Skeletal muscle satellite cell (primary cell): ENCODE measurements around the gene SMIM22.

Experiments
- H3K27me3 ChIP-seq: 2 replicates; pipeline ENCODE4 v1.7.0; 2013; ENCODE audit warnings: low read length; ENCODE audit not compliant: control insufficient read depth, insufficient read depth
- H3K36me3 ChIP-seq: 2 replicates; pipeline ENCODE4 v1.7.0; 2013; ENCODE audit warnings: mild to moderate bottlenecking, control low read depth, low read length; ENCODE audit not compliant: insufficient read depth
- H3K4me1 ChIP-seq: 2 replicates; pipeline ENCODE4 v1.7.0; 2013; ENCODE audit warnings: low read length; ENCODE audit not compliant: control insufficient read depth, insufficient read depth
- H3K4me2 ChIP-seq: 2 replicates; pipeline ENCODE4 v1.7.0; 2013; ENCODE audit warnings: mild to moderate bottlenecking, low read length
- H3K4me3 ChIP-seq: 2 replicates; pipeline ENCODE4 v1.7.0; 2013; ENCODE audit warnings: low read length
- H3K9ac ChIP-seq: 2 replicates; pipeline ENCODE4 v1.7.0; 2013; ENCODE audit warnings: mild to moderate bottlenecking, low read depth, low read length, moderate library complexity
- H3K9me3 ChIP-seq: replicated peaks from 2 replicates; pipeline ENCODE4 v1.7.0; 2013; ENCODE audit warnings: mild to moderate bottlenecking, control low read depth, low read length

The SMIM22 gene

DNA sequence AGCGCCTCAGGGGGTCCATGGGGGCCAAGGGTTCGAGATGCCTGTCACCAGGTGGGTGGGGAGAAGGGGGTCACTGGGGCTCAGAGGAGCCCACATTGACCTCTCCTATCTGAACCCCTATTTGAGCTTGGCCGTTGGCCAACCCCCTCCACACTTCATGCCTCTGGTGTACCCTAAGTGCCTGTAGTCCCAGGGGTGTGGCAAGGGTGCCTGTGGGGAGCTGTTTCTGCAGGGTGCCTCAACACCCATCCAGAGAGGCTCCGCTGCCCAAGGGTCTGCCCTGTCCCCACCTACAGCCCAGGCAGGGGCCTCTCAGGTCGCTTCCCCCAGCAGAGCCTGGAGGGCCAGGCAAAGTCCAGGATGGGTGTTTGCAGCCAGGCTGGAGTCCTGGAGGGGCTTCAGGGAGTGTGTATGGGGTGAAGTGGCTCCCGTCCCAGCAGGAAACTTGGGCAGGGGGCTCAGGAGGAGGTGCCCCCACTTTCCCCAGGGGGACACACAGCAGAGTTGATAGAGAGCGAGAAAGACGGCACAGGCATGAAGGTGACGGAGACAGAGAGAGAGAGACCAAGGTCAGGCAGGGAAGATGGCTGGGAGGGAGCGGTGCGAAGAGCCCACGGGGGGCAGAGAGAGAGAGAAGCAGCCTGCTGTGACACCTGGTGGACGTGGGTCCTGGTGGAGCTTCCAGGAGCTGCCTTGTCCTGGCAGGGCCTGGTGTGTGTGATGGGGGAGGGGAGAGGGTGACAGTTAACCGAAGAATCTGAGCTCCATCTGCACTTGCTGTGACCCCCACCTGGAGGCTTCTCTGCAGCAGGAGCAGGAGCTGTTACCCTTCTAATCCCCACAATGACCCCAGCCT lies 7.3 kb upstream of the SMIM22 start, which contains the start of gene SEPTIN12:
TSS of gene SEPTIN12 (minus strand) at position 719 of the 856 bp plus-strand sequence. CDS start at position 19, 700 bp downstream.
- Histone ChIP-seq H3K9ac (no peak within 1 kb of the TSS), H3K4me1 (no peaks in the 10 kb centered on the region), H3K36me3 (no peaks in the 10 kb centered on the region), H3K4me3 (no peak within 1 kb of the TSS), H3K9me3 (no peaks in the 10 kb centered on the region), H3K4me2 (no peak within 1 kb of the TSS), H3K27me3 (no peaks in the 10 kb centered on the region)

DNA sequence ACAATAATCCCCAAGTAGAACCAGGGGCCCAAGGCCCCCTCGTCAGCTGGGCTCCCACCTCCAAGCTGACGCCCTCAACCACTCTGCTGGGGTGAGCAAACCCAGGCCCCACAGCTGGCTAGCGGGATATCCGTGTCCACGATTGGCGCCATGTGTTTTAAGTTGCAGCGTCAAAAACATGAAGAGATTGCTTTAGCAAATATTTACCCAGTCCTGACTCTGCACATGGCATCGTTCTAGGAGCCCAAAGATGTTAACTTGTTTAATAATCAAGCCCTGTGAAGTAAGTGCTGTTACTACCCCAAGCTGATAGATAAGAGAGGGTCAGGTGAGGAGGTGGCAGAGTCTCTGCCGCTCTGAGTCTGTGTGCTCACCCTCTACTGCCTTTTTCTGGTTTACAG lies 6.7 kb upstream of the SMIM22 start:
- Histone ChIP-seq H3K4me1 (no peaks in the 10 kb centered on the region), H3K4me2 (no peak overlapping the region), H3K36me3 (no peaks in the 10 kb centered on the region), H3K4me3 (no peak overlapping the region), H3K9ac (no peak overlapping the region), H3K27me3 (no peaks in the 10 kb centered on the region), H3K9me3 (no peaks in the 10 kb centered on the region)

DNA sequence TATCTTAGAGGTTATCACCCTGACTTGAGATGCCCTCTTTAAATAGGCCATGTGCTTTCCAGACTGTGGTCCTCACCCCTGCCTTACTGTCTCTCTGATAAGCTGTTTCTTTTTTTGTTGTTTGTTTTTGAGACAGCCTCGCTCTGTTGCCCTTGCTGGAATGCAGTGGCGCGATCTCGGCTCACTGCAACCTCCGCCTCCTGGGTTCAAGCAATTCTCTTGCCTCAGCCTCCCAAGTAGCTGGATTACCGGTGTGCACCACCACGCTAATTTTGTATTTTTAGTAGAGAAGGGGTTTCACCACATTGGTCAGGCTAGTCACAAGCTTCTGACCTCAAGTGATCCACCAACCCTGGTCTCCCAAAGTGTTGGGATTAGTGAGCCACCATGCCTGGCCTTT lies 6.3 kb upstream of the SMIM22 start:
- Histone ChIP-seq H3K4me1 (no peaks in the 10 kb centered on the region), H3K27me3 (no peaks in the 10 kb centered on the region), H3K9ac (no peak overlapping the region), H3K36me3 (no peaks in the 10 kb centered on the region), H3K4me2 (no peak overlapping the region), H3K4me3 (no peak overlapping the region), H3K9me3 (no peaks in the 10 kb centered on the region)

DNA sequence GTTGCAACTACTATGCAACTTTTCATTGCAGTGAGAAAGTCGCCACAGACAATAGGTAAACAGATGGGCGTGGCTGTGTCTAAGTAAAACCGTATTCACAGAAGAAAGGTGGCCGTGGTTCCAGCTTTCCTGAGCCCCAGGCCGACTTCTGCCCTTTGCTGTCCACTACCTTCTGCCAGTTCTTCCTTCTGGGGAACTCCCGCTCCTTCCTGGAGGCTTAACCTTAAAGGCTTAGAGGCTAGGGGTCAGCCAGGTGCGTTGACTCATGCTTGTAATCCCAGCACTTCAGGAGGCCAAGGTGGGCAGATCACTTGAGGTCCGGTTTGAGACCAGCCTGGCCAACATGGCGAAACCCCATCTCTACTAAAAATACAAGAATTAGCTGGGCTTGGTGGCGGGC lies 4.9 kb upstream of the SMIM22 start:
- Histone ChIP-seq H3K9ac (no peak overlapping the region), H3K4me1 (no peaks in the 10 kb centered on the region), H3K4me2 (no peak overlapping the region), H3K27me3 (no peaks in the 10 kb centered on the region), H3K36me3 (no peaks in the 10 kb centered on the region), H3K9me3 (no peaks in the 10 kb centered on the region), H3K4me3 (no peak overlapping the region)

DNA sequence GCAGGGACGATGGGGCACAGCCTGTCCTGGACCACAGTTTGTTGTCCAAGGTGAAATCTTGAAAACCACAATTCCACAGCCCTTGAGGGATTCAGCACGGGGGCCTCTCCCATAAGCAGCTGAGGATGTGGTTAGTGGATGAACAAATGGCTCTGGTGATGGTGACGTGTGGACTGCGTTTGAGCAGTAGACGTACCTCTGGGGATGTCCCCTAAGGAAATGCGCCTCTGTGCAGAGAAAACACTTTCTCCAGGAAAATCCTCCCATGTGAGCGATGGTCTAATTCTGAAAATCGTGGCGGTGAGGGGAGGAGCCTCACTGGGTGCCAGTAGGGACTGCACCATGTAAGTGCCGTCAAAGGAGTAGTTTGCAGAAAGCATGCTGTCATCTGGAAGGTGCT lies 4.3 kb upstream of the SMIM22 start:
- Histone ChIP-seq H3K4me3 (no peak overlapping the region), H3K4me1 (no peaks in the 10 kb centered on the region), H3K36me3 (no peaks in the 10 kb centered on the region), H3K9me3 (no peaks in the 10 kb centered on the region), H3K27me3 (no peaks in the 10 kb centered on the region), H3K4me2 (no peak overlapping the region), H3K9ac (no peak overlapping the region)

DNA sequence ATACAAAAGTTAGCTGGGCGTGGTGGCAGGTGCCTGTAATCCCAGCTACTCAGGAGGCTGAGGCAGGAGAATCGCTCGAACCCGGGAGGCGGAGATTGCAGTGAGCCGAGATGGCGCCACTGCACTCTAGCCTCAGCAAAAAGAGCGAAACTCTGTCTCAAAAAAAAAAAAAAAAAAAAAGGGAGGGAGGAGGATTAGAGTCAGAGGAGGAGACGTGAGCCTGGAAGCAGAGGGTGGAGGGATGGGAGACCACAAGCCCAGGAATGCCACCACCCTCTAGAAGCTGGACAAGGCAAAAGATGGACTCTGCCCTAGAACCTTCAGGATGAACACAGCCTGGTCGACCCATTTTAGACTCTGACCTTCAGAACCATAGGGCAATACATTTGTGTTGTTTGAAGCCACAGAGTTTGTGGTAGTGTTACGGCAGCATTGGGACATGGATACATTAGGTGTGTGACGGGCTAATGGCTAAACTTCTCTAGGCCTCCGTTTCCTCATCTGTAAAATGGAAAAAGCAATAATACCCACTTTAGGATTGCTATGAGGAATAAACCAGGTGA lies 2.1 kb upstream of the SMIM22 start:
- H3K27me3 ChIP-seq = no peaks in the 10 kb centered on the region
- H3K4me1 ChIP-seq = no peaks in the 10 kb centered on the region
- peaks cover 7% of the 10 kb centered on the region for H3K36me3 ChIP-seq
- no peak overlapping the region for H3K9ac ChIP-seq
- no peaks in the 10 kb centered on the region for H3K9me3 ChIP-seq
- no peak overlapping the region for H3K4me3 ChIP-seq
- no peak overlapping the region for H3K4me2 ChIP-seq

DNA sequence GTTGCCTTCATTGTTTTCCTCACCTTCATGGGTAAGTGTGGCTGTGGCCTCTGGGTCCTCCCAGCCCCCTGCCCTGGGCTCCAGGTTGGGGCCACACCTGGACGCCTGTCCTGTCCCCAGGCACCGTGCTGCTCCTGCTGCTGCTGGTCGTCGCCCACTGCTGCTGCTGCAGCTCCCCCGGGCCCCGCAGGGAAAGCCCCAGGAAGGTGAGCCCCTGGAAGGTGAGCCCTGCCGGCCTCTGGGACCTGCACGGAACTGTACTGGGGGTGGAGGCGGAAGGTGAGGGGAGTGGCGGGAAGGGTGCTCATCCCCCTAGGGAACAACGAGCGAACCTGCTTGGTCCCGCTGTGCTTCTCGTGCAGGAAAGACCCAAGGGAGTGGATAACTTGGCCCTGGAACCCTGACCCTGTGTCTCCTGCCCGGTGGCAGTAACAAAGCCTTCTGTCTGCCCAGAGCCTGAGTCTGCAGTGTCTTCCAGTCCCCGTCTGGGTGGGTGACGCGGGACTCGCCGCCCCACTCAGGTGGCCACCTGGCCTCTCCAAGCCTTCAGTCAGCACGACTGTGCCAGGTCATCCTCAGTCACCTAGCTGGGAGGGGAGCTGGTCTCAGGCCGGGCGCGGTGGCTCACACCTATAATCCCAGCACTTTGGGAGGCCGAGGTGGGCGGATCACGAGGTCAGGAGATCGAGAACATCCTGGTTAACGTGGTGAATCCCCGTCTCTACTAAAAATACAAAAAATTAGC lies 831 bp downstream of the SMIM22 start:
- H3K4me1 ChIP-seq = no peaks in the 10 kb centered on the region
- no peaks in the 10 kb centered on the region for H3K27me3 ChIP-seq
- peaks cover 7% of the 10 kb centered on the region for H3K36me3 ChIP-seq
- no peak overlapping the region for H3K4me2 ChIP-seq
- no peak overlapping the region for H3K4me3 ChIP-seq
- no peaks in the 10 kb centered on the region for H3K9me3 ChIP-seq
- H3K9ac ChIP-seq = no peak overlapping the region

DNA sequence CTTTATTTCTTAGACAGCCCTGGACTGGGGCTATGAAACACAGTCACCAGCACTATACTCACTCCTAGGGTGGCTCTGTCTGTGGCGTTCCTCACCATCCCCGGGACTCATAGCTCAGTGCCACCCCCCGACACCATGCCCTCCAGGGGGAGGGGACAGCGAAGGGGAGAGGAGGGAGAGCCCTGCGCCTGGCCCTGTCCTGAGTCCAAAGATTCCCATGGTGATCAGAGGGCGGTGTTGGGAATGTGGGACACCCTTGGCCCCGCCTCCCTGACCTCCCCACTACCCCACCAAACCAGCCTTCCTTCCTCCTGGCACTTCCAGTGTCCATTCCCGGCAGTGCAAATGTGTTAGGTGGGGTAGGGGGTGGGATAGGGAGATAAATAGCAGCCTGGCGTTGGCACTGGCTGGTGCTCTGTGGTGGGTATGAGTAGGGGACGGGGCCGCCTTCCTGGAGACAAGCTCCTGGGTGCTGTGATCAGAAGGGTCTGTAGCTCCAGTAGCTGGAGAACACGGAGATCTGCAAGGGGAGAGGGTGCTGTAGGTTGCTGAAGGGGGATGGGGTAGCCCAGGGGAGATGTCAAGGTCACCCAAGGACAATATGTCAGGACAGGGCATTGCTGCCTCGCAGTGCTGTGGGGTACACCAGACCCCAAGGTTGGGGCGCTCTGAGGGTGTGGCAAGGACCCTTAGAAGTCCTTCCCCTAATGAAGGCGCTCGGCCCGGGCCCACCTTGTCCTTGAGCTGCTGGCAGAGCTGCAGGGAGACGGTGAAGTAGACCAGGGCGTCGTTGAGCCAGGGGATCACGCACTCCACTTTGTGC lies 2.0 kb downstream of the SMIM22 start:
- no peak overlapping the region for H3K4me2 ChIP-seq
- no peak overlapping the region for H3K4me3 ChIP-seq
- peaks cover 8% of the 10 kb centered on the region for H3K4me1 ChIP-seq
- peaks cover 7% of the 10 kb centered on the region for H3K36me3 ChIP-seq
- H3K9me3 ChIP-seq = no peaks in the 10 kb centered on the region
- H3K9ac ChIP-seq = no peak overlapping the region
- no peaks in the 10 kb centered on the region for H3K27me3 ChIP-seq

DNA sequence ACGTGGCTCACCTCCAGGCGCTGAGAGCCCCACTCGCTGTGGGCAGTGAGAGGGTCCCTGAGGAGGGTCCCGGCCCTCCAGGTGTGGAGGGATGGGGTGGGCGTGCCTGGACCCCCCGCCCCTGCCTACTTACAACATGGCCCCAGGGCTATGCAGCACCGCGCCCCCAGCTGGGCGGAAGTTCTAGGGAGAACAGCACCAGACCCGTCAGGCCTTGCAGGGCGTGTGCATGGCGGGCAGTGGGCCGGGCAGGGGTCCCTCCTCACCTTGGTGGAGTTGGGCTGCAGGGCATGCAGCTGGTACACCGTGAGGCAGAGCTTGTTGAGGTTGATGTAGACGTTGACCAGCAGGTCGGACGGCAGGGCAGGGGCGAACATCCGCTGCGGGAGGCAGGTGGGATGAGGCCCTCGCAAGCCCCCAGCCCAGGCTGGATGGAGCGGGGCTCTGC lies 2.7 kb downstream of the SMIM22 start:
- peaks cover 7% of the 10 kb centered on the region for H3K36me3 ChIP-seq
- no peak overlapping the region for H3K9ac ChIP-seq

DNA sequence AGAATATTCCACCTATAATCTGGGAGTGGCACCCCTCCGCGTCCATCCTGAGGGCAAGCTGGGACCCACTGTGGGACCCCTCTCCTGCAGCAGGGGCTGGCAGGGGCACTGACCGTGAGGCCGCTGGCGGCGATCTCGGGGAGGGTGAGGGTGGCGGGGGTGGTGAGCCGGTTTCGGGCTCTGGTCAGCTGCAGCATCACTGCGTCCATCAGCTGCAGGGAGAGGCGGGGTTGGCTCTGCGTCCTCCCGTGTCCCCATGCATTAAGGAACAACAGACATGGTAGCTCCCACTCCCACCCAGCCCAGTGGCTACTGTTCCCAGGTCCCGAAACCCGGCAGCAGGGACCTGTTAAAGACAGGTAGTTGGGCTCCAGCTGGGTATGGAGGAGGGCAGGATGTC lies 3.3 kb downstream of the SMIM22 start:
- no peak overlapping the region for H3K4me2 ChIP-seq
- no peaks in the 10 kb centered on the region for H3K9me3 ChIP-seq
- no peak overlapping the region for H3K4me3 ChIP-seq
- peaks cover 11% of the 10 kb centered on the region for H3K4me1 ChIP-seq
- no peak overlapping the region for H3K9ac ChIP-seq
- H3K36me3 ChIP-seq = peaks cover 7% of the 10 kb centered on the region
- H3K27me3 ChIP-seq = no peaks in the 10 kb centered on the region

More for the DNA sequence above, 2.7 kb downstream of the SMIM22 start:
- Histone ChIP-seq H3K9me3 (no peaks in the 10 kb centered on the region), H3K4me2 (no peak overlapping the region), H3K4me3 (no peak overlapping the region), H3K4me1 (peaks cover 8% of the 10 kb centered on the region), H3K27me3 (no peaks in the 10 kb centered on the region)
